CD14-positive monocyte (primary cell): Measurements from ENCODE around the gene RNF152. TPM values are rescaled to one million over a fixed set of nuclear protein-coding genes. Genes with fewer than 3 reads are reported as not detected.

ENCODE experiments used
- DNase-seq, 3 donors: peaks; one replicate each; pipeline ENCODE4 v3.0.0-alpha.2; 2011 to 2022
- H2AFZ ChIP-seq: 2 replicates; pipeline ENCODE4 v1.6.0; 2012; ENCODE audit warnings: mild to moderate bottlenecking, low read depth, low read length, inconsistent platforms; ENCODE audit not compliant: insufficient read depth, poor library complexity, severe bottlenecking
- H3K27ac ChIP-seq, 2 donors: 1 replicate in 1 of 2; 2 replicates in 1 of 2; pipeline ENCODE4 v1.5.1; 2012 to 2013; ENCODE audit warnings: low read length in 2 of 2, control low read depth in 1 of 2, inconsistent platforms in 1 of 2, low read depth in 1 of 2, mild to moderate bottlenecking in 1 of 2
- H3K27me3 ChIP-seq, 2 donors: one replicate each; pipeline versions ENCODE4 v1.6.0 to v1.6.1; 2011 to 2013; ENCODE audit warnings: low read length in 2 of 2; ENCODE audit not compliant: control insufficient read depth in 2 of 2, insufficient read depth in 2 of 2
- H3K36me3 ChIP-seq, 2 donors: replicated peaks in 1 of 2; 1 replicate in 1 of 2; 2 replicates in 1 of 2; pipeline versions ENCODE4 v1.5.1 to v1.6.1; 2012 to 2013; ENCODE audit warnings: low read length in 2 of 2, control low read depth in 1 of 2, inconsistent platforms in 1 of 2, mild to moderate bottlenecking in 1 of 2; ENCODE audit not compliant: insufficient read depth in 2 of 2, control insufficient read depth in 1 of 2
- H3K4me1 ChIP-seq, 2 donors: 1 replicate in 1 of 2; 2 replicates in 1 of 2; pipeline versions ENCODE4 v1.5.1 to v1.6.1; 2012 to 2013; ENCODE audit warnings: low read length in 2 of 2, control low read depth in 1 of 2, inconsistent platforms in 1 of 2, mild to moderate bottlenecking in 1 of 2, moderate library complexity in 1 of 2; ENCODE audit not compliant: insufficient read depth in 2 of 2, control insufficient read depth in 1 of 2
- H3K4me2 ChIP-seq: replicated peaks from 2 replicates; pipeline ENCODE3; 2012; ENCODE audit warnings: low read length, moderate library complexity, mild to moderate bottlenecking; ENCODE audit not compliant: poor library complexity, severe bottlenecking; ENCODE audit errors: extremely low read depth
- H3K4me3 ChIP-seq, 3 experiments: fragments of 200-600 bp in 1 of 3; sonication (generic) in 1 of 3; replicated peaks in 1 of 3; 1 replicate in 2 of 3; 2 replicates in 1 of 3; pipeline ENCODE4 v1.5.1; 2011 to 2013; ENCODE audit warnings: low read length in 3 of 3, mild to moderate bottlenecking in 3 of 3, control low read depth in 2 of 3, low read depth in 2 of 3, inconsistent platforms in 1 of 3, moderate library complexity in 1 of 3
- H3K79me2 ChIP-seq: 2 replicates; pipeline ENCODE4 v1.6.0; 2012; ENCODE audit warnings: mild to moderate bottlenecking, control low read depth, inconsistent platforms, low read length, moderate library complexity; ENCODE audit not compliant: insufficient read depth
- H3K9ac ChIP-seq: 2 replicates; pipeline ENCODE4 v1.6.0; 2017; ENCODE audit warnings: low read length, mild to moderate bottlenecking; ENCODE audit not compliant: insufficient read depth, poor library complexity, severe bottlenecking
- H3K9me3 ChIP-seq, 2 donors: replicated peaks in 1 of 2; 1 replicate in 1 of 2; 2 replicates in 1 of 2; pipeline versions ENCODE4 v1.5.1 to v1.6.1; 2012 to 2013; ENCODE audit warnings: low read length in 2 of 2, control low read depth in 1 of 2; ENCODE audit not compliant: control insufficient read depth in 1 of 2, insufficient read depth in 1 of 2
- H4K20me1 ChIP-seq: 2 replicates; pipeline ENCODE4 v1.6.0; 2012; ENCODE audit warnings: mild to moderate bottlenecking, low read length, control low read depth, moderate library complexity; ENCODE audit not compliant: insufficient read depth
- H3K27ac Mint-ChIP-seq, 7 donors: one replicate each; pipeline ENCODE4 v1.8.0; 2020; ENCODE audit warnings: mild to moderate bottlenecking in 7 of 7, mixed read lengths in 7 of 7, moderate library complexity in 6 of 7, inconsistent platforms in 2 of 7
- H3K27me3 Mint-ChIP-seq, 3 donors: one replicate each; pipeline ENCODE4 v1.8.0; 2021 to 2022; ENCODE audit warnings: low read depth in 3 of 3, mild to moderate bottlenecking in 3 of 3, mixed read lengths in 3 of 3, moderate library complexity in 3 of 3, inconsistent platforms in 1 of 3
- H3K36me3 Mint-ChIP-seq, 2 donors: one replicate each; pipeline ENCODE4 v1.8.0; 2020; ENCODE audit warnings: mixed read lengths in 2 of 2, inconsistent platforms in 1 of 2, mild to moderate bottlenecking in 1 of 2
- H3K4me1 Mint-ChIP-seq: one replicate; pipeline ENCODE4 v1.8.0; 2020; ENCODE audit warnings: mild to moderate bottlenecking, mixed read lengths
- H3K4me3 Mint-ChIP-seq, 2 donors: one replicate each; pipeline ENCODE4 v1.8.0; 2020; ENCODE audit warnings: mild to moderate bottlenecking in 2 of 2, mixed read lengths in 2 of 2, moderate library complexity in 1 of 2
- H3K9me3 Mint-ChIP-seq, 7 donors: one replicate each; pipeline ENCODE4 v1.8.0; 2020 to 2022; ENCODE audit warnings: mixed read lengths in 7 of 7, mild to moderate bottlenecking in 6 of 7, moderate library complexity in 6 of 7, inconsistent platforms in 2 of 7
- CTCF ChIP-seq: fragments of 200-600 bp; IDR thresholded peaks from one replicate; pipeline ENCODE4 v1.8.0; 2022; ENCODE audit warnings: antibody characterized with exemption, mild to moderate bottlenecking
- WGBS: methylation state at CpG from one replicate; pipeline ENCODE4 v1.1.5; 2013; ENCODE audit warnings: missing lambda C conversion rate; ENCODE audit not compliant: insufficient coverage; 5-methylcytosine and 5-hydroxymethylcytosine counted together
- intact Hi-C, 2 donors: fragments of 100-400 bp; cut with micrococcal nuclease; formaldehyde crosslinking; loops; one replicate each; pipeline versions ENCODE4 v1.15.0 to v1.15.1; 2023
- polyA plus RNA-seq, 3 donors: library from polyadenylated mRNA; depleted of rRNA in 1 of 3; unstranded in 2 of 3; stranded (reverse) in 1 of 3; fragments of 300-500 nt in 2 of 3; fragments of >200 nt in 1 of 3; fragmentation: Illumina TruSeq in 2 of 3; gene quantifications; 1 replicate in 2 of 3; 2 replicates in 1 of 3; pipeline ENCODE4 v1.2.3, GENCODE V29; 2012 to 2021

Gene RNF152
- polyA plus RNA-seq, 3 donors: 0.03 to 0.54 (median 0.45) TPM

GRCh38 chr18:61764381-61764780 is 128.4 kb downstream of the RNF152 start:
- H3K9me3 ChIP-seq: peaks cover 0 to 7% of the 10 kb centered on the region in 2 donors
- no CpG with 5 or more reads among the region's 2 CpGs for whole genome bisulfite sequencing
- no peak overlapping the region for H3K9ac ChIP-seq
- Mint-ChIP-seq H3K27ac (no peak overlapping the region), H3K36me3 (no peaks in the 10 kb centered on the region), H3K4me3 (peak overlapping the region in 1 of 2 donors; percentile 20), H3K9me3 (peaks cover 4 to 15% (median 10%) of the 10 kb centered on the region in 7 donors), H3K27me3 (peaks cover 9 to 32% (median 11%) of the 10 kb centered on the region in 3 donors), H3K4me1 (no peaks in the 10 kb centered on the region)
- H3K36me3 ChIP-seq: no peaks in the 10 kb centered on the region
- H4K20me1 ChIP-seq: no peaks in the 10 kb centered on the region
- no peak for TF ChIP-seq CTCF
- no peak overlapping the region for H2AFZ ChIP-seq
- intact Hi-C loops: no loop called here
- H3K79me2 ChIP-seq: no peaks in the 10 kb centered on the region
- no peak for DNase-seq
- no peak overlapping the region for H3K4me3 ChIP-seq
- H3K4me1 ChIP-seq: no peaks in the 10 kb centered on the region
- H3K4me2 ChIP-seq: no peak overlapping the region
- no peak overlapping the region for H3K27ac ChIP-seq
- peaks cover 5 to 10% of the 10 kb centered on the region in 2 donors for H3K27me3 ChIP-seq

GRCh38 chr18:61761875-61762274 is 130.9 kb downstream of the RNF152 start:
- Histone ChIP-seq H3K9me3 (peaks cover 0 to 7% of the 10 kb centered on the region in 2 donors), H3K4me2 (no peak overlapping the region), H3K4me1 (no peaks in the 10 kb centered on the region), H3K9ac (no peak overlapping the region), H3K4me3 (no peak overlapping the region), H3K27me3 (peaks cover 7 to 10% of the 10 kb centered on the region in 2 donors), H4K20me1 (no peaks in the 10 kb centered on the region), H3K36me3 (no peaks in the 10 kb centered on the region), H2AFZ (no peak overlapping the region), H3K27ac (no peak overlapping the region), H3K79me2 (no peaks in the 10 kb centered on the region)
- intact Hi-C loops: no loop called here
- peaks cover 3 to 11% (median 5%) of the 10 kb centered on the region in 7 donors for H3K9me3 Mint-ChIP-seq
- H3K4me3 Mint-ChIP-seq: no peak overlapping the region
- no peaks in the 10 kb centered on the region for H3K4me1 Mint-ChIP-seq
- H3K36me3 Mint-ChIP-seq: no peaks in the 10 kb centered on the region
- H3K27me3 Mint-ChIP-seq: peaks cover 9 to 27% (median 11%) of the 10 kb centered on the region in 3 donors
- no peak for DNase-seq
- TF ChIP-seq CTCF: no peak
- H3K27ac Mint-ChIP-seq: peak overlapping the region in 1 of 7 donors; percentile 62
